Measurements from ENCODE around the gene GPR65. TPM values are rescaled to one million over a fixed set of nuclear protein-coding genes. Genes with fewer than 3 reads are reported as not detected.

The GPR65 gene
- total RNA-seq, 1 experiment from 2014 or later = 0.09 TPM

DNA sequence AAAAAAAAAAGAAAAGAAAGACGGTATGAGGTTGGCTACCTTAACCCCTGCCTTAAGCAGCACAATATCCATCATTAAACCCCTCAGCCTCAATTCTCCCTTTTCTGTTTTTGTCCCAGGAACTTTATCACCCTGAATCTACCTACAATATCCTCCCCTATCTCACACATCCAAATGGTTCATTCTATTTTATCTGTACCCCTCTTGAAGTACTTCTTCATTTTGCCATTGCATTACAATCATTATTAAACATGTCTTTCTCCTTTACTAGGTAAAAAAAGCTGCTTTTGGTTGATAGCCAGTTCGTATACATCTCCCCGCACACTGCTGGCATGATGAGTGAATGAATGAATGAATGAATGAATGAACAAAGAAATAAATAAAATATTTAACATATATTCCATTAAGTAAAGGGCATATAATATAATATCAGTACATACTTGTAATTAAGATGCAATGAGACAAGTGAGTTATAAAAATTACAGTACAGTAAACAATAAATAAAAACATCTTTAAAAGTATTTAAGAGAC lies 364 bp upstream of the GPR65 start:
- no peaks in the 10 kb centered on the region for H3K4me1 Mint-ChIP-seq (ENCODE audit: low read depth, unreplicated experiment)
- intact Hi-C loops (cut with micrococcal nuclease; ENCODE audit: unreplicated experiment) = no loop called here
- H3K27me3 Mint-ChIP-seq (ENCODE audit: unreplicated experiment) = no peaks in the 10 kb centered on the region
- H3K4me3 Mint-ChIP-seq (ENCODE audit: low read depth, unreplicated experiment) = no peak overlapping the region
- H3K27ac Mint-ChIP-seq (ENCODE audit: unreplicated experiment) = no peak overlapping the region
- H3K9me3 Mint-ChIP-seq (ENCODE audit: low read depth, unreplicated experiment) = no peaks in the 10 kb centered on the region
- H3K36me3 Mint-ChIP-seq (ENCODE audit: insufficient read depth, unreplicated experiment) = no peaks in the 10 kb centered on the region
- CTCF ChIA-PET = no interaction called here
- no peak for DNase-seq
- TF ChIP-seq, protein P1, sequence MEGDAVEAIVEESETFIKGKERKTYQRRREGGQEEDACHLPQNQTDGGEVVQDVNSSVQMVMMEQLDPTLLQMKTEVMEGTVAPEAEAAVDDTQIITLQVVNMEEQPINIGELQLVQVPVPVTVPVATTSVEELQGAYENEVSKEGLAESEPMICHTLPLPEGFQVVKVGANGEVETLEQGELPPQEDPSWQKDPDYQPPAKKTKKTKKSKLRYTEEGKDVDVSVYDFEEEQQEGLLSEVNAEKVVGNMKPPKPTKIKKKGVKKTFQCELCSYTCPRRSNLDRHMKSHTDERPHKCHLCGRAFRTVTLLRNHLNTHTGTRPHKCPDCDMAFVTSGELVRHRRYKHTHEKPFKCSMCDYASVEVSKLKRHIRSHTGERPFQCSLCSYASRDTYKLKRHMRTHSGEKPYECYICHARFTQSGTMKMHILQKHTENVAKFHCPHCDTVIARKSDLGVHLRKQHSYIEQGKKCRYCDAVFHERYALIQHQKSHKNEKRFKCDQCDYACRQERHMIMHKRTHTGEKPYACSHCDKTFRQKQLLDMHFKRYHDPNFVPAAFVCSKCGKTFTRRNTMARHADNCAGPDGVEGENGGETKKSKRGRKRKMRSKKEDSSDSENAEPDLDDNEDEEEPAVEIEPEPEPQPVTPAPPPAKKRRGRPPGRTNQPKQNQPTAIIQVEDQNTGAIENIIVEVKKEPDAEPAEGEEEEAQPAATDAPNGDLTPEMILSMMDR (IDR thresholded peaks at IDR 0.05; ENCODE audit: unreplicated experiment) = no peak
- no TSS peak for BruUV-seq (replicated peaks)

DNA sequence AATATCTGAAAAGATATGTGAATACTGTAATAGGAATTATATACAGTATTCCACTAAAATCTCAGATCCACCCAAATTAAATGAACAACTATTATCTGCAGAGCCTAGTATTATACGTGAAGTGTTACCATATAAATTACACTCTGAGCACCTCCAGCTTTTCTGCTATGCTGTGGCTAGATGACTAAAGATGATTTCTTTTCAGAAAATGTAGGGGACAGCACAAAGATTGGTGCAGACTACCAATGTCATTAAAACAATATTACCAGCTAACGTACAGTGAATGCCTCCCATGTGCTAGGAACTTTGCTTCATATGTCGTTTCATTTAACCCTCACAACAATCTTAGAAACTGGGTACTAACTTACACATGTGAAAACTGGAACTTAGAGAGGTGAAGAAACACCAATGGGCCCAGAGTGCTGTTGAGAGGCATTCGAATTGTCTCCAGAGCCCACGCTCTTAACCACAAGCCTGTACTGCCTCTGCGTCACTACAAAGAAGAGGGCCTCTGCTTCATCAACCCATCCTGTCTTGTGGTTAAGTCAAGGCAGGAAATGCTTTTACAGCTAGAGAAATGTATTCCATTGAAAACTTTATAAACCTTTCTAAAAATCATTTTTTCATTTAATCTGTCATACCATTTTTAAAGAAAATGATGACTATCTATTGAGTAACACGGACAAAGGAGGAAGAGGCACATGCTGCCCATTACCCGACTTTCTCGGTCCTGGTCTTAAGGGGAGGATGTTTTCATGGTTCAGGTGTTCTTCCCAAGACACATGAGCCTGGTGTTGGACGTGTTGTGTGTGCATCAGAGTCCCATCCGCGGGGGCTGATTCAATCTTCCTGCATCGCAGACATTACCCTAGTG lies 1.3 kb downstream of the GPR65 start:
- no peaks in the 10 kb centered on the region for H3K4me1 Mint-ChIP-seq (ENCODE audit: low read depth, unreplicated experiment)
- H3K9me3 Mint-ChIP-seq (ENCODE audit: low read depth, unreplicated experiment) = no peaks in the 10 kb centered on the region
- DNase-seq = no peak
- no TSS peak for BruUV-seq (replicated peaks)
- no peak overlapping the region for H3K27ac Mint-ChIP-seq (ENCODE audit: unreplicated experiment)
- H3K36me3 Mint-ChIP-seq (ENCODE audit: insufficient read depth, unreplicated experiment) = no peaks in the 10 kb centered on the region
- H3K27me3 Mint-ChIP-seq (ENCODE audit: unreplicated experiment) = no peaks in the 10 kb centered on the region
- CTCF ChIA-PET = no interaction called here
- no peak overlapping the region for H3K4me3 Mint-ChIP-seq (ENCODE audit: low read depth, unreplicated experiment)
- intact Hi-C loops (cut with micrococcal nuclease; ENCODE audit: unreplicated experiment) = no loop called here
- TF ChIP-seq, protein P1 (IDR thresholded peaks at IDR 0.05; ENCODE audit: unreplicated experiment) = no peak

DNA sequence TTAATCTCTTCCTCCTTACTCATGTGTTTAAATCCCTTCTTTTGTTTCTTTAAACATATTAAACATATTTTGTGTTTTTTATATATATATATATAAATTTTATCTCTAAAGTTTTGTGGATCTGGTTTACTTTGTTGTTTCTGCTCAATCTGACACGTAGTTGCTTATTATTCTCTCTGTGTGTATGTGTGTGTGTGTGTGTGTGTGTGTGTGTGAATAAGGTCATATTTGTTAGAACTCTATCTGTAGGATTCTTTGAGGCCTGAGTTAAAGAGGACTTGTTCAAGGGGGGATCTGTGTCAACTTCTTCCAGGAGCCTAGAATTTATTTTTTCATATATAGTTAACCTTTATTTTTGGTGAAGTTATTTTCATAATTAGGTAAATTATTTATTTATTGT lies 2.7 kb downstream of the GPR65 start:
- no peaks in the 10 kb centered on the region for H3K36me3 Mint-ChIP-seq (ENCODE audit: insufficient read depth, unreplicated experiment)
- no peak for DNase-seq
- no peaks in the 10 kb centered on the region for H3K9me3 Mint-ChIP-seq (ENCODE audit: low read depth, unreplicated experiment)
- intact Hi-C loops (cut with micrococcal nuclease; ENCODE audit: unreplicated experiment) = no loop called here
- H3K4me3 Mint-ChIP-seq (ENCODE audit: low read depth, unreplicated experiment) = no peak overlapping the region
- H3K27me3 Mint-ChIP-seq (ENCODE audit: unreplicated experiment) = no peaks in the 10 kb centered on the region
- no peaks in the 10 kb centered on the region for H3K4me1 Mint-ChIP-seq (ENCODE audit: low read depth, unreplicated experiment)
- TF ChIP-seq, protein P1 (IDR thresholded peaks at IDR 0.05; ENCODE audit: unreplicated experiment) = no peak
- CTCF ChIA-PET = no interaction called here
- BruUV-seq (replicated peaks) = no TSS peak
- no peak overlapping the region for H3K27ac Mint-ChIP-seq (ENCODE audit: unreplicated experiment)

DNA sequence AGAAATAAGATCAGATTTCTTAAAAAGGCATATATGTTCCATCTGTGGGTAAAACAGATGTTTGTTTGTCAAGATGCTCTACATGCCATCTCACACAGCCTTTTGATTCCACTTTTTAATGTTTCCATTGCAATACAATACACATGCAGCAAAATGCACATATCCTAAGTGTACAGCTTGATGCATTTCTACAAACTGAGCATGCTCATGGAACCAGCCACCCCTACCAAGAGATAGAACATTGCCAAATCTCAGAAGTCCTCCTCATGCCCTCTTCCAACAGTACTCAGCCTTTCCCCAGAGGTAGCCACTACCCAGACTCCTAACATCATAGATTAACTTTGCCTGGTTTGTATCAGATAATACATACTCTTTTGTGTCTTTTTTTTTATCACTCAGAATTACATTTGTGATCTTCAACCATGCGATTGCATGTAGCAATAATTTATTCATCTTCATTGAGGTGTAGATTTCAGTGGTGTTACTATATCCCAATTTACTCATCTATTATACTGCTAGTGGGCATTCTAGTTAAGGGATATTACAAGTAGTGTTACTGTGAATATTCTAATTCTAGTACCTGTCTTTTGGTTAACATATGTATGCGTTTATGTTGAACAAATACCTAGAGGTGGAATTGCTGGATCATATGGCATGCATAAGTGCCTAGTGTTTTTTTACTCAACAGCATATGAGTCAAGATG lies 3.3 kb downstream of the GPR65 start:
- BruUV-seq (replicated peaks) = no TSS peak
- H3K9me3 Mint-ChIP-seq (ENCODE audit: low read depth, unreplicated experiment) = no peaks in the 10 kb centered on the region
- H3K36me3 Mint-ChIP-seq (ENCODE audit: insufficient read depth, unreplicated experiment) = no peaks in the 10 kb centered on the region
- no peak overlapping the region for H3K27ac Mint-ChIP-seq (ENCODE audit: unreplicated experiment)
- CTCF ChIA-PET = no interaction called here
- no peak for DNase-seq
- TF ChIP-seq, protein P1 (IDR thresholded peaks at IDR 0.05; ENCODE audit: unreplicated experiment) = no peak
- H3K4me1 Mint-ChIP-seq (ENCODE audit: low read depth, unreplicated experiment) = no peaks in the 10 kb centered on the region
- H3K4me3 Mint-ChIP-seq (ENCODE audit: low read depth, unreplicated experiment) = no peak overlapping the region
- H3K27me3 Mint-ChIP-seq (ENCODE audit: unreplicated experiment) = no peaks in the 10 kb centered on the region
- intact Hi-C loops (cut with micrococcal nuclease; ENCODE audit: unreplicated experiment) = no loop called here
